ENCODE results near the gene PRIMA1.
"Not testable (repeated sequence)": the region's sequence is repeated elsewhere in the genome, so short reads cannot be mapped to it uniquely, and the experiment has no call there.

Gene PRIMA1

GRCh38 chr14:93811020-93811419, 22.7 kb upstream of the PRIMA1 start:
- Histone ChIP-seq H3K4me2 (ENCODE audit: low read depth, low read length, poor library complexity, severe bottlenecking) (no peak overlapping the region), H3K9me3 (ENCODE audit: insufficient read depth, low read length) (peaks cover 12% of the 10 kb centered on the region; the same call in 1 of the 2 replicates), H3K36me3 (ENCODE audit: low read length) (no peaks in the 10 kb centered on the region), H3F3A (ENCODE audit: insufficient read depth) (no peaks in the 10 kb centered on the region), H3K9ac (ENCODE audit: low read length) (no peak overlapping the region), H3K27ac (ENCODE audit: low read depth, low read length) (no peak overlapping the region), H3K9me2 (replicated peaks; ENCODE audit: insufficient read depth, low read length) (no peaks in the 10 kb centered on the region), H3K79me2 (ENCODE audit: insufficient read depth, low read length) (no peaks in the 10 kb centered on the region), H2AFZ (ENCODE audit: low read depth, low read length, severe bottlenecking) (no peak overlapping the region), H3K4me3 (ENCODE audit: insufficient read depth, low read length, poor library complexity, severe bottlenecking) (no peak overlapping the region), H3K27me3 (ENCODE audit: low read length) (no peaks in the 10 kb centered on the region), H4K20me1 (ENCODE audit: low read depth, low read length) (no peaks in the 10 kb centered on the region)
- TF ChIP-seq CTCF (IDR thresholded peaks at IDR 0.05; ENCODE audit: insufficient read depth, low read length, poor library complexity, severe bottlenecking) (no peak), EZH2phosphoT487 (conservative IDR thresholded peaks at IDR 0.05; ENCODE audit: low read length) (no peak)

GRCh38 chr14:93809491-93810420, 21.5 kb upstream of the PRIMA1 start:
- H3K9me2 ChIP-seq (replicated peaks; ENCODE audit: insufficient read depth, low read length); H3K36me3 ChIP-seq (ENCODE audit: low read length); H3K27ac ChIP-seq (ENCODE audit: low read depth, low read length); H4K20me1 ChIP-seq (ENCODE audit: low read depth, low read length); H3K4me2 ChIP-seq (ENCODE audit: low read depth, low read length, poor library complexity, severe bottlenecking); H3K9ac ChIP-seq (ENCODE audit: low read length); H3K27me3 ChIP-seq (ENCODE audit: low read length); H2AFZ ChIP-seq (ENCODE audit: low read depth, low read length, severe bottlenecking); H3K4me3 ChIP-seq (ENCODE audit: insufficient read depth, low read length, poor library complexity, severe bottlenecking); H3K79me2 ChIP-seq (ENCODE audit: insufficient read depth, low read length); H3F3A ChIP-seq (ENCODE audit: insufficient read depth): not testable (repeated sequence)
- peaks cover 12% of the 10 kb centered on the region; the same call in 1 of the 2 replicates for H3K9me3 ChIP-seq (ENCODE audit: insufficient read depth, low read length)

- H3K27ac ChIP-seq (ENCODE audit: low read depth, low read length) = no peak overlapping the region
- H3K27me3 ChIP-seq (ENCODE audit: low read length) = no peaks in the 10 kb centered on the region
- no peaks in the 10 kb centered on the region for H3K36me3 ChIP-seq (ENCODE audit: low read length)
- no peak overlapping the region for H2AFZ ChIP-seq (ENCODE audit: low read depth, low read length, severe bottlenecking)
- H4K20me1 ChIP-seq (ENCODE audit: low read depth, low read length) = no peaks in the 10 kb centered on the region
- no peak overlapping the region for H3K4me2 ChIP-seq (ENCODE audit: low read depth, low read length, poor library complexity, severe bottlenecking)
- H3K4me3 ChIP-seq (ENCODE audit: insufficient read depth, low read length, poor library complexity, severe bottlenecking) = no peak overlapping the region
- no peaks in the 10 kb centered on the region for H3K9me2 ChIP-seq (replicated peaks; ENCODE audit: insufficient read depth, low read length)
- TF ChIP-seq CTCF (IDR thresholded peaks at IDR 0.05; ENCODE audit: insufficient read depth, low read length, poor library complexity, severe bottlenecking) = no peak
- no peak for TF ChIP-seq EZH2phosphoT487 (conservative IDR thresholded peaks at IDR 0.05; ENCODE audit: low read length)
- H3K9me3 ChIP-seq (ENCODE audit: insufficient read depth, low read length) = no peaks in the 10 kb centered on the region
- no peak overlapping the region for H3K9ac ChIP-seq (ENCODE audit: low read length)
- H3F3A ChIP-seq (ENCODE audit: insufficient read depth) = no peaks in the 10 kb centered on the region
- no peaks in the 10 kb centered on the region for H3K79me2 ChIP-seq (ENCODE audit: insufficient read depth, low read length)
Observed at GRCh38 chr14:93804654-93805053, 16.4 kb upstream of the PRIMA1 start.
